SHP77 (cell line): Measurements from ENCODE around the gene EIF5.
A peak's percentile ranks its signal among the peaks of the same experiment; 100 is the strongest.

ENCODE experiments used
- DNase-seq, 2 experiments: peaks; one replicate each; lab custom pipeline; 2025; lab: John Stamatoyannopoulos, UW

EIF5 gene

GRCh38 chr14:103333754-103334643 is at the start of gene EIF5:
TSS of gene EIF5 (plus strand) at chr14:103334237. CDS start at chr14:103335861, 1,624 bp downstream.
- peak; percentile 97 to 98 for DNase-seq

GRCh38 chr14:103284574-103285467 is 49.2 kb upstream of the EIF5 start:
- no peak for DNase-seq

GRCh38 chr14:103286460-103286859 is 47.6 kb upstream of the EIF5 start:
- DNase-seq, result no peak

GRCh38 chr14:103286968-103287850 is 46.8 kb upstream of the EIF5 start:
- DNase-seq, result no peak

GRCh38 chr14:103288076-103288766 is 45.8 kb upstream of the EIF5 start:
- no peak for DNase-seq

- DNase-seq, result no peak
These were observed 44.0 kb upstream of the EIF5 start for GRCh38 chr14:103290056-103290455.

GRCh38 chr14:103290494-103290893 is 43.5 kb upstream of the EIF5 start:
- no peak for DNase-seq

- DNase-seq, result no peak
These were observed 43.1 kb upstream of the EIF5 start for GRCh38 chr14:103290961-103291360.

GRCh38 chr14:103292426-103293374 is 41.3 kb upstream of the EIF5 start:
- DNase-seq, result peak; percentile 48 to 56

- no peak for DNase-seq
These were observed 40.6 kb upstream of the EIF5 start for GRCh38 chr14:103293465-103293864.

- DNase-seq, result no peak
These were observed 39.9 kb upstream of the EIF5 start for GRCh38 chr14:103294091-103294490.

GRCh38 chr14:103296007-103296406 is 38.0 kb upstream of the EIF5 start:
- DNase-seq, result no peak

GRCh38 chr14:103296987-103297386 is 37.0 kb upstream of the EIF5 start:
- DNase-seq, result peak in 1 of 2 experiments; percentile 9

- no peak for DNase-seq
These were observed 35.4 kb upstream of the EIF5 start for GRCh38 chr14:103298620-103299019.

- DNase-seq, result no peak
These were observed 32.3 kb upstream of the EIF5 start for GRCh38 chr14:103301512-103302354.

- no peak for DNase-seq
These were observed 31.1 kb upstream of the EIF5 start for GRCh38 chr14:103302966-103303365.

- no peak for DNase-seq
These were observed 29.3 kb upstream of the EIF5 start for GRCh38 chr14:103304706-103305105.

GRCh38 chr14:103308717-103309616 is 25.1 kb upstream of the EIF5 start:
- no peak for DNase-seq
